Neural crest cell (in vitro differentiated cells): ENCODE measurements around the gene ABHD8. TPM values are rescaled to one million over a fixed set of nuclear protein-coding genes. Genes with fewer than 3 reads are reported as not detected.
"Not testable (repeated sequence)": the region's sequence is repeated elsewhere in the genome, so short reads cannot be mapped to it uniquely, and the experiment has no call there.

Source experiments
- DNase-seq: peaks from one replicate; pipeline ENCODE4 v3.0.0; 2021; ENCODE audit warnings: low read depth, mixed read lengths, low spot score
- H3K27ac Mint-ChIP-seq: one replicate; pipeline ENCODE4 v1.8.0; 2021; ENCODE audit warnings: mild to moderate bottlenecking, mixed read lengths; ENCODE audit not compliant: unreplicated experiment
- H3K27me3 Mint-ChIP-seq: 2 replicates; pipeline ENCODE4 v1.8.0; 2021; ENCODE audit warnings: low read depth, mild to moderate bottlenecking, mixed read lengths
- H3K36me3 Mint-ChIP-seq: 2 replicates; pipeline ENCODE4 v1.8.0; 2021; ENCODE audit warnings: low read depth, mild to moderate bottlenecking, mixed read lengths
- H3K4me1 Mint-ChIP-seq: 2 replicates; pipeline ENCODE4 v1.8.0; 2021; ENCODE audit warnings: mixed read lengths
- H3K4me3 Mint-ChIP-seq: one replicate; pipeline ENCODE4 v1.8.0; 2021; ENCODE audit warnings: mild to moderate bottlenecking, mixed read lengths
- H3K9me3 Mint-ChIP-seq: 2 replicates; pipeline ENCODE4 v1.8.0; 2021; ENCODE audit warnings: mixed read lengths
- total RNA-seq: library from RNA; stranded (reverse); gene quantifications from 2 replicates; pipeline ENCODE4 v1.2.1, GENCODE V29; 2021
- TF ChIP-seq, protein P1 (sequence below): fragments of 200-600 bp; sonication (generic); conservative IDR thresholded peaks from 2 replicates; pipeline ENCODE4 v1.5.0; 2021; ENCODE audit warnings: antibody characterized with exemption, mild to moderate bottlenecking

ABHD8 gene
- total RNA-seq, 1 donor from 2014 or later = 8.5 TPM

DNA sequence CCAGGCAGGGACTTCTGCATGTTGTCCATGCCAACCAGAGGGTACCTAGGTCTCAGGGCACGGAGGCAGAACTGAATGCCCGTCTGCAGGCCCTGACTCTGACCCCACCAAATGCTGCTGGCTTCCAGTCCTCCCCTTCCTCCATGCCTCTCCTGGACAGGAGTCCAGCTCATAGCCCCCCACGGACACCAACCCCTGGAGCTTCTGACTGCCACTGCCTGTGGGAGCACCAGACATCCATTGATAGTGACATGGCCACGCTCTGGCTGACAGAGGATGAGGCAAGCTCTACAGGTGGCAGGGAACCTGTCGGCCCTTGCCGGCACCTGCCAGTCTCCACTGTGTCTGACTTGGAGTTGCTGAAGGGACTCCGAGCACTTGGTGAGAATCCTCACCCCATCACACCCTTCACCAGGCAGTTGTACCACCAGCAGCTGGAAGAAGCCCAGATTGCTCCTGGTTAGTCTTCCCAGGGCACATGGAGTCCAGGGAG is 19.7 kb downstream of the ABHD8 start:
- H3K4me1 Mint-ChIP-seq = peaks cover 6% of the 10 kb centered on the region
- TF ChIP-seq, protein P1, sequence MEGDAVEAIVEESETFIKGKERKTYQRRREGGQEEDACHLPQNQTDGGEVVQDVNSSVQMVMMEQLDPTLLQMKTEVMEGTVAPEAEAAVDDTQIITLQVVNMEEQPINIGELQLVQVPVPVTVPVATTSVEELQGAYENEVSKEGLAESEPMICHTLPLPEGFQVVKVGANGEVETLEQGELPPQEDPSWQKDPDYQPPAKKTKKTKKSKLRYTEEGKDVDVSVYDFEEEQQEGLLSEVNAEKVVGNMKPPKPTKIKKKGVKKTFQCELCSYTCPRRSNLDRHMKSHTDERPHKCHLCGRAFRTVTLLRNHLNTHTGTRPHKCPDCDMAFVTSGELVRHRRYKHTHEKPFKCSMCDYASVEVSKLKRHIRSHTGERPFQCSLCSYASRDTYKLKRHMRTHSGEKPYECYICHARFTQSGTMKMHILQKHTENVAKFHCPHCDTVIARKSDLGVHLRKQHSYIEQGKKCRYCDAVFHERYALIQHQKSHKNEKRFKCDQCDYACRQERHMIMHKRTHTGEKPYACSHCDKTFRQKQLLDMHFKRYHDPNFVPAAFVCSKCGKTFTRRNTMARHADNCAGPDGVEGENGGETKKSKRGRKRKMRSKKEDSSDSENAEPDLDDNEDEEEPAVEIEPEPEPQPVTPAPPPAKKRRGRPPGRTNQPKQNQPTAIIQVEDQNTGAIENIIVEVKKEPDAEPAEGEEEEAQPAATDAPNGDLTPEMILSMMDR = no peak
- H3K4me3 Mint-ChIP-seq = peak overlapping the region; percentile 15
- H3K27me3 Mint-ChIP-seq = peaks cover 14% of the 10 kb centered on the region
- H3K36me3 Mint-ChIP-seq = no peaks in the 10 kb centered on the region
- no peaks in the 10 kb centered on the region for H3K9me3 Mint-ChIP-seq
- no peak for DNase-seq
- H3K27ac Mint-ChIP-seq = no peak overlapping the region

DNA sequence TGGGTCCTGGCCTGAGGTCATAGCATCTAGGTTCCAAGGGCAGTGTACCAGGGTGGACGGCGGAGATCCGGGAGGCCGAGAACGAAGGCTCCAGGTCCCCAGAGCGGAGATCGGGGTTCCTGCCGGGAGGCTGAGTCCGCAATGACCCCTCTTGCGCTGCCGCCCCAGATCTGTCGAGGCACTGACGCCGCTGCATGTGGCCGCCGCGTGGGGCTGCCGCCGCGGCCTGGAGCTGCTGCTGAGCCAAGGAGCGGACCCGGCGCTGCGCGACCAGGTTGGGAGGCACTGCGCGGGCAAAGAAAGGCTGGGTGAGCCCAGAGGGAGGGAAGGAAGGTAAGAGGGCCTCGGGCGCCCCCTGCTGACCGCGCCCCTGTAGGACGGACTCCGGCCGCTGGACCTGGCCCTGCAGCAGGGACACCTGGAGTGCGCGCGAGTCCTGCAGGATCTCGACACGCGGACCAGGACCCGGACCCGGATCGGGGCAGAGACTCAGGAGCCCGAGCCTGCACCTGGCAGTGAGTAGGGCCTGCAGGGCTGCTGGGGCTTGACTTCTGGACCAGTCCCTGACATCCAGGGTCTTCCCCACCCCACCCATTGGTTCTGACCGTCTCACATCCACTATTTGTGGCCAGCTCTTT is 20.6 kb downstream of the ABHD8 start:
- TF ChIP-seq, protein P1 = peak; percentile 94
- H3K9me3 Mint-ChIP-seq = no peaks in the 10 kb centered on the region
- H3K27ac Mint-ChIP-seq = no peak overlapping the region
- peaks cover 14% of the 10 kb centered on the region for H3K27me3 Mint-ChIP-seq
- H3K4me3 Mint-ChIP-seq = peak overlapping the region; percentile 59
- DNase-seq = peak; percentile 90
- H3K36me3 Mint-ChIP-seq = no peaks in the 10 kb centered on the region
- H3K4me1 Mint-ChIP-seq = peaks cover 6% of the 10 kb centered on the region

GRCh38 chr19:17281391-17282304 is 21.6 kb downstream of the ABHD8 start, which contains the start of gene ANKLE1:
Gene ANKLE1, plus strand, starts transcription at chr19:17281901. Its CDS starts 20 bp downstream, at chr19:17281921.
- DNase-seq = peak; percentile 18
- peaks cover 3% of the 10 kb centered on the region for H3K36me3 Mint-ChIP-seq
- H3K4me1 Mint-ChIP-seq = peaks cover 6% of the 10 kb centered on the region
- TF ChIP-seq, protein P1 = no peak
- peak within 1 kb of the TSS; percentile 59 for H3K4me3 Mint-ChIP-seq
- H3K27me3 Mint-ChIP-seq = peaks cover 14% of the 10 kb centered on the region
- no peak within 1 kb of the TSS for H3K27ac Mint-ChIP-seq
- H3K9me3 Mint-ChIP-seq = no peaks in the 10 kb centered on the region

DNA sequence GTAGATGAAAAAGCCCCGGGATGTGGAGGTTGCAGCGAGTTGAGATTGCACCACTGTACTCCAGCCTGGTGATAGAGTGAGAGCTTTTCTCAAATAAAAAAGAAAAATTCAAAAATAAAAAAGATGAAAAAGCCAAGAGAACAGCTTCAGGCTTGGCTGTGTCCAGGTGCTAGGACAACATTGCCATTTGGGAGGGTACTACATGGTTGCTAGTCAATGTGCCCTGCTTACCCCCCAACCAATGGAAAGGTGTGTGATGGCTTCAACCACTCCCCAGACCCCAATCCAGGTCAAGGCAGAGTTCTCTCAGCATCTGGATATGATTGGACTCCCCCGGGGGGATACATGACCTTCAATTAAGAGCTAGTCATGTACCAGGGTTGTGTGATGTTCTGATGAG is 23.8 kb downstream of the ABHD8 start:
- no peak for DNase-seq
- Mint-ChIP-seq H3K4me1 (peaks cover 6% of the 10 kb centered on the region), H3K4me3 (no peak overlapping the region), H3K27ac (no peak overlapping the region), H3K36me3 (peaks cover 9% of the 10 kb centered on the region), H3K9me3 (no peaks in the 10 kb centered on the region), H3K27me3 (peaks cover 14% of the 10 kb centered on the region)
- TF ChIP-seq, protein P1 = no peak

DNA sequence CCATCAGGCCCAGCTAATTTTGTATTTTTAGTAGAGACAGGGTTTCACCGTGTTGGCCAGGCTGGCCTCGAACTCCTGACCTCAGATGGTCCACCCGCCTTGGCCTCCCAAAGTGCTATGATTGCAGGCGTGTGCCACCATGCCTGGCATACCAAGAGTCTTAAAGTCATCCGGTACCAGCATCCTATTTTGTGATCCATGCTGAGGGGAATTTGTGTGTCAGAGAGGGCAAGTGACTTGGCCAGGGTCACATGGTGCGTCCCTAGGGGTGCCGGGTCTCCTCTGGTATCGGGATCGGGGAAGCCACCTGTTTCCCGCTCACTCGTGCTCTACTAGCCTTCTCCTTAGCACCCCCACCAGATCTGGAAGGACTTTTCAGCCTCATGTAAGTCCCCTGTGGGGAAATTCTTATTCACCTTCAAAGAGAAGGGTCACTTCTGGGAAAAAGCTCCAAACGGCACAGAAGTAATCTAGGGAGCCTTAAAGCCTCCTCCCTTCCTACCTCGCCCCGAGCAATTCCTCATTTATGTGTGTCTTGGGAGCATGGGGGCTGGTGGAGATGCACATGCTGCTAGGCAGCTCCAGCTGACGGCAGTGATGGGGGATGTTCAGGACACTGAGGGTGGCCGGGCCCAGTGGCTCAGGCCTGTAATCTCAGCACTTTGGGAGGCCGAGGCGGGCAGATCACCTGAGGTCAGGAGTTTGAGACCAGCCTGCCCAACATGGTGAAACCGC is 27.6 kb downstream of the ABHD8 start:
- Mint-ChIP-seq H3K27ac (no peak overlapping the region), H3K27me3 (no peaks in the 10 kb centered on the region), H3K9me3 (no peaks in the 10 kb centered on the region), H3K36me3 (peaks cover 9% of the 10 kb centered on the region), H3K4me3 (peak overlapping the region; percentile 35), H3K4me1 (no peaks in the 10 kb centered on the region)
- TF ChIP-seq, protein P1 = no peak
- DNase-seq = no peak

DNA sequence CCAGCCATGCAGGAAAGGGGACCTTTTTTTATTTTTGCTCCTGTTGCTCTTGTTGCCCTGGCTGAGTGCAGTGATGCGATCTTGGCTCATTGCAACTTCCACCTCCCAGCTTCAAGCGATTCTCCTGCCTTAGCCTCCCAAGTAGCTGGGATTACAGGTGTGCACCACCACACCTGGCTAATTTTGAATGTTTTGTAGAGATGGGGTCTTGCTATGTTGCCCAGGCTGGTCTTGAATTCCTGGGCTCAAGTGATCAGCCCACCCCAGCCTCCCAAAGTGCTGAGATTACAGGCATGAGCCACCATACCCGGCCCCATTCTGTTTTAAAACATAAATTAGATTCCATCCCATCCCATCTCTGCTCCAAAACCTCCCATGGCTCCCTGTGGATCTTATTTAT is 28.3 kb downstream of the ABHD8 start:
- not testable (repeated sequence) for H3K4me1 Mint-ChIP-seq, H3K9me3 Mint-ChIP-seq, H3K27me3 Mint-ChIP-seq, DNase-seq, H3K4me3 Mint-ChIP-seq, H3K27ac Mint-ChIP-seq
- peaks cover 11% of the 10 kb centered on the region for H3K36me3 Mint-ChIP-seq
